A204.1 (cell line): ENCODE results near the gene HELZ2.
"Not testable (repeated sequence)": the region's sequence is repeated elsewhere in the genome, so short reads cannot be mapped to it uniquely, and the experiment has no call there.

Experiments used
- FAIRE-seq: peaks from 2 replicates; lab custom pipeline; 2012; peaks lifted over from hg19 to GRCh38; lab: Jason Lieb, UNC

Gene HELZ2

DNA sequence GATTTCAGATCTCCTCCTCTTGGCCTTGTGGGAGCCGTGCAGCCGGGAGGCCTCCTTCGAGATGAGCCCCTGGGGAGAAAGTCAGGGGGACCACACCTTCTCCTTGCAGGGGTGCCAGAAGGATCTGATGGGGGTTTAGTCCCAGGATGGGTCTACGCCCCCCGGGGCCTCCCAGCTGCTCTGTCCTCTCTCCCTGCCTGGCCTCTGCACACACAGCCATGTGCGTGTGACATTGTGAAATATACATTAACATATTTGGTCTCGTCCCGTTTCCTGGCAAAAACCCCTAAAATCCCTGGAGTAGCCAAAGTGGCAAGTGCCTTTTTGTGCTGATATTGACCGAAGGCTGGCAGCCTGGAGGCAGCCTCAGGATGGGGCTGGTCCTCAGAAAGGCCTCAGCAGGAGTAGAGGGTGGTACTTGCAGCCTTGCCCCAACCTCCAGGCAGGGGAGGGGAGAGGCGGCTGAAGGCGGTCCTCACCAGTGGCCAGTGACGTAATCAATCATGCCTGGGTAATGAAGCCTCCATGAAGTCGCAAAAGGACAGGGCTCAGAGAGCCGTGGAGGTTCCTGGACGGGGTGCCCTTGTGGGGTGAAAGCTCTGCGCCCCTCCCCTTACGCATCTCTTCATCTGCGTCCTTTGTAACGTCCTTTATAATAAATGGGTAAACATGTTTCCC lies 5.1 kb upstream of the HELZ2 start:
- no peak for FAIRE-seq

DNA sequence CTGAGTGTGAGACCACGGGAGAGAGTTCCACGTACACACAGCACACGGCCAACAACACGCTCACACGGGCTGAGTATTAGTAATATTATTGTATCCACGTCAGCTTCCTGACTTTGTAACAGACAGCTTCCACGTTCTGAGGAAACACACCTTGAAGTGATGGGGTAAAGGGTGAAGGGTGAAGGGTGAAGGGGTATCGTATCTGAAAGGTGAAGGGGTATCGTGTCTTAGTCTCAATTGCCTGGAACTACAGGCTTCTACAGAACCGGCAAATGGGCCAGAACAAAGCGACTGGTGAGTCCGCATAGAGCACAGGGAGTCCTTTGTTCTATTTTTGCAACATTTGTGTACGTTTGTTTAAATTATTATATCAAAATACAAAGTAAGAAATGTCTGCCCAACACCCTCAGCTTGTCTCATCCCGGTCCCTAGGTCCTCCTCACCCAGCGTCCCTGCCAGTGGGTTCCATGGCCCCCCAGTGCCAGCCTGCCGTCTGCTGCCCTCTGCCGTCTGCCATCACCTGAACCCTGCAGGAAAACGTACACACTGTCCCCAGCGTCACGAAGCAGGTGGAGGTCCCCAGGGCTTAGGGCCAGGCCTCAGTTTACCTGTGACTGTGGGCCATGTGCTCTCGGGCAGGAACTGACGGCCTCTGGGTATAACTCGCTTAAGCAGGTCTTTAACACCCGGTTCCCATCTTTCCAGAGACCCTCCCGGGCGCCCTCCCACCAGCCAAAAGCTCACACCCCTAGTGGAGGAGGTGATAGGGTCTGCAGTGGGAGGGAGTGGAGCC lies 4.4 kb upstream of the HELZ2 start:
- FAIRE-seq = no peak

- no peak for FAIRE-seq
These were observed 3.4 kb upstream of the HELZ2 start for GRCh38 chr20:63577317-63577894.

DNA sequence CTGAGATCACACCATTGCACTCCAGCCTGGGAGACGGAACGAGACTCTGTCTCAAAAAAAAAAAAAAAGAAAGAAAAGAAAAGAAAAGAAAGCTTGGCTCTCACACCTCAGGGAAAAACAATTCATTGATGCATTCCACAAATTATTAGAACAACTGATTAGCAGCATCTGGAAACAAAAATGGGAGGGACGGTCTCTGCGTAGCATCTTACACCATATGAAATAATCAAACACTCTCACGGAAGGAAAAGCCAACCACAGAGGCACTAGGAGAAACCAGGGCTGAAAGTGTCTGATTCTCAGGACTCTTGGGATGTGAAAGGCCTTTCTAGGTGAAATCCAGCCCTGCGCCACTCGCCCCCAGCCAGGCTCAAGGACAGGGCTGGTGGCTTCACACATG lies 2.3 kb upstream of the HELZ2 start:
- FAIRE-seq = no peak

- no peak for FAIRE-seq
These were observed 1.0 kb upstream of the HELZ2 start for GRCh38 chr20:63574829-63575743.

GRCh38 chr20:63573647-63574131 lies 350 bp downstream of the HELZ2 start:
- no peak for FAIRE-seq

GRCh38 chr20:63572788-63573646 lies 1.0 kb downstream of the HELZ2 start:
- FAIRE-seq = no peak

- FAIRE-seq = no peak
These were observed 1.8 kb downstream of the HELZ2 start for GRCh38 chr20:63572071-63572787.

DNA sequence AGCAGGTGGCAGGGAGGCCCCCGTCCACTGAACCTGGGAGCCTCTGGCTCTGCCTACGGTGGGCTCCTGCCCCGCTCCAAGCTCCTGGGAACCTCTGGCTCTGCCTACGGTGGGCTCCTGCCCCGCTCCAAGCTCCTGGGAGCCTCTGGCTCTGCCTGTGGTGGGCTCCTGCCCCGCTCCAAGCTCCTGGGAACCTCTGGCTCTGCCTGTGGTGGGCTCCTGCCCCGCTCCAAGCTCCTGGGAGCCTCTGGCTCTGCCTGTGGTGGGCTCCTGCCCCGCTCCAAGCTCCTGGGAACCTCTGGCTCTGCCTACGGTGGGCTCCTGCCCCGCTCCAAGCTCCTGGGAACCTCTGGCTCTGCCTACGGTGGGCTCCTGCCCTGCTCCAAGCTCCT lies 3.0 kb downstream of the HELZ2 start:
- not testable (repeated sequence) for FAIRE-seq

GRCh38 chr20:63570281-63571086 lies 3.6 kb downstream of the HELZ2 start:
- no peak for FAIRE-seq

- no peak for FAIRE-seq
These were observed 4.8 kb downstream of the HELZ2 start for GRCh38 chr20:63568986-63569949.

GRCh38 chr20:63568170-63568981 lies 5.7 kb downstream of the HELZ2 start:
- FAIRE-seq = no peak

GRCh38 chr20:63567386-63568169 lies 6.5 kb downstream of the HELZ2 start:
- no peak for FAIRE-seq

- no peak for FAIRE-seq
These were observed 7.0 kb downstream of the HELZ2 start for GRCh38 chr20:63567136-63567385.

- no peak for FAIRE-seq
These were observed 7.5 kb downstream of the HELZ2 start for GRCh38 chr20:63566395-63567135.

DNA sequence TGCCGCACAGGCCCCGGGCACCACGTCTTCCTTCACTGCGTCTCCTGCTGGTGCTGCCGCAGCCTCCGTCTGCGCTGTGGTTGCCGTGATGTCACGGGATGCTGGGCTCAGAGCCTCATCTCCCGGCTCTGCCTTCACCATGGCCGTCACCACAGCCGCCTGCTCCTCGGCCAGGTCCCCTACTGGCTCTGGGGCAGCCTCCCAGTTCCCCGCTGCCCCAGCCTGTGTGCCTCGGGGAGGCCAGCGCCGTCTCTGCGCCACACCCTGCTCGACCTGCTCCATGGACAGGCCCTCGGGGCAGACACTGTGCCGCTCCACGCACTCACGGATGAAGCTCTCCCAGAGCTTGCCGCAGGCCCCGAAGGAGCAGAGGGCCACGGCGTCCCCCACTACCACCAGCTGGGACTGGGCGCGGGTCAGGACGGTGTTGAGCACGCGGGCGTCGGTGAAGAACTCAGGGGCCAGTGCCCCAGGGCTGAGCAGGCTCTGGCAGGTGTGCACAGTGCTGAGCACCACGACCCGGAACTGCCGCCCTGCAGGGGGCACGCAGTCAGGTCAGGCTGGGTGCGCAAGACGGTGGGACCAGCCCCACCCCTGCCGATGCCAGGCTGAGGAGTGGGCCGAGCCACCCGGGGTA lies 8.2 kb downstream of the HELZ2 start:
- FAIRE-seq = no peak
